Liver (tissue), 9 donors: ENCODE data around the gene PCDH15. TPM values are rescaled to one million over a fixed set of nuclear protein-coding genes. Genes with fewer than 3 reads are reported as not detected.
A peak's percentile ranks its signal among the peaks of the same experiment; 100 is the strongest.

ENCODE experiments used
- DNase-seq: peaks from one replicate; pipeline ENCODE4 v3.0.0-alpha.2; 2017; ENCODE audit warnings: low spot score
- H3K27ac ChIP-seq, 2 donors: one replicate each; pipeline ENCODE4 v1.7.0; 2013; ENCODE audit warnings: inconsistent platforms in 2 of 2, low read length in 2 of 2, control low read depth in 1 of 2, low read depth in 1 of 2, mild to moderate bottlenecking in 1 of 2
- H3K27me3 ChIP-seq, 4 donors: one replicate each; pipeline versions ENCODE4 v1.6.1 to v1.7.0; 2013; ENCODE audit warnings: low read length in 3 of 4, inconsistent platforms in 1 of 4, mild to moderate bottlenecking in 1 of 4, moderate library complexity in 1 of 4; ENCODE audit not compliant: control insufficient read depth in 4 of 4, insufficient read depth in 4 of 4
- H3K36me3 ChIP-seq, 4 donors: one replicate each; pipeline versions ENCODE4 v1.6.1 to v1.7.0; 2013; ENCODE audit warnings: low read length in 3 of 4, mild to moderate bottlenecking in 3 of 4, low read depth in 1 of 4, moderate library complexity in 1 of 4; ENCODE audit not compliant: control insufficient read depth in 4 of 4, insufficient read depth in 3 of 4
- H3K4me1 ChIP-seq, 4 donors: one replicate each; pipeline versions ENCODE4 v1.6.1 to v1.7.0; 2013; ENCODE audit warnings: low read length in 3 of 4, mild to moderate bottlenecking in 3 of 4, moderate library complexity in 1 of 4; ENCODE audit not compliant: control insufficient read depth in 4 of 4, insufficient read depth in 4 of 4
- H3K4me3 ChIP-seq, 3 donors: one replicate each; pipeline versions ENCODE4 v1.6.1 to v1.7.0; 2013; ENCODE audit warnings: low read length in 3 of 3, control low read depth in 1 of 3, low read depth in 1 of 3, mild to moderate bottlenecking in 1 of 3
- H3K9ac ChIP-seq, 2 donors: one replicate each; pipeline ENCODE4 v1.7.0; 2013; ENCODE audit warnings: low read length in 2 of 2, mild to moderate bottlenecking in 2 of 2, moderate library complexity in 2 of 2, control low read depth in 1 of 2, low read depth in 1 of 2
- H3K9me3 ChIP-seq, 4 donors: one replicate each; pipeline versions ENCODE4 v1.6.1 to v1.7.0; 2013; ENCODE audit warnings: low read length in 3 of 4; ENCODE audit not compliant: control insufficient read depth in 4 of 4
- CTCF ChIP-seq: fragments of 150-350 bp; IDR thresholded peaks from 2 replicates; pipeline ENCODE4 v1.5.1; 2017; ENCODE audit warnings: improper control_type of control experiment, low read depth, low read length; ENCODE audit not compliant: missing input control
- EGR1 ChIP-seq, 2 donors: IDR thresholded peaks; 2 replicates each; pipeline ENCODE4 v1.6.1; 2016 to 2018; ENCODE audit warnings: antibody characterized with exemption in 2 of 2, low read depth in 2 of 2
- FOXA2 ChIP-seq: IDR thresholded peaks from 2 replicates; pipeline ENCODE4 v1.6.1; 2016; ENCODE audit warnings: antibody characterized with exemption
- HNF4A ChIP-seq, 2 donors: conservative IDR thresholded peaks; 2 replicates each; pipeline ENCODE4 v1.6.1; 2016; ENCODE audit warnings: antibody characterized with exemption in 2 of 2, mild to moderate bottlenecking in 2 of 2
- HNF4G ChIP-seq: IDR thresholded peaks from 2 replicates; pipeline ENCODE4 v1.6.1; 2016; ENCODE audit warnings: antibody characterized with exemption
- JUND ChIP-seq, 2 donors: IDR thresholded peaks; 2 replicates each; pipeline ENCODE4 v1.6.1; 2016; ENCODE audit warnings: antibody characterized with exemption in 2 of 2
- NR2F2 ChIP-seq: IDR thresholded peaks from 2 replicates; pipeline ENCODE4 v1.6.1; 2016; ENCODE audit warnings: antibody characterized with exemption
- RAD21 ChIP-seq, 2 donors: IDR thresholded peaks; 2 replicates each; pipeline ENCODE4 v1.6.1; 2016; ENCODE audit warnings: antibody characterized with exemption in 2 of 2, mild to moderate bottlenecking in 2 of 2
- REST ChIP-seq: IDR thresholded peaks from 2 replicates; pipeline ENCODE4 v1.6.1; 2016; ENCODE audit warnings: antibody characterized with exemption, mild to moderate bottlenecking
- RXRA ChIP-seq, 2 donors: IDR thresholded peaks; 2 replicates each; pipeline ENCODE4 v1.6.1; 2017 to 2018; ENCODE audit warnings: antibody characterized with exemption in 2 of 2, mild to moderate bottlenecking in 1 of 2
- SP1 ChIP-seq: IDR thresholded peaks from 2 replicates; pipeline ENCODE4 v1.6.1; 2018; ENCODE audit warnings: antibody characterized with exemption, mild to moderate bottlenecking
- ZBTB33 ChIP-seq: IDR thresholded peaks from 2 replicates; pipeline ENCODE4 v1.6.1; 2016; ENCODE audit warnings: antibody characterized with exemption
- WGBS: extraction: QIAGEN DNeasy Blood & Tissue Kit; methylation state at CpG from one replicate; pipeline ENCODE4 v1.1.7; 2013; 5-methylcytosine and 5-hydroxymethylcytosine counted together
- polyA plus RNA-seq, 2 donors: library from polyadenylated mRNA; stranded (reverse) in 1 of 2; unstranded in 1 of 2; fragments of 200-250 nt in 1 of 2; fragments of >200 nt in 1 of 2; fragmentation: Nextera tagmentation in 1 of 2; extraction: Ambion mirVana in 1 of 2; gene quantifications; one replicate each; pipeline versions ENCODE4 v1.2.1 to v1.2.3, GENCODE V29; 2013 to 2015
- total RNA-seq, 2 donors: library from RNA; depleted of rRNA; stranded (reverse); fragments of >200 nt; gene quantifications; one replicate each; pipeline ENCODE4 v1.2.3, GENCODE V29; 2014
- donor health status: healthy.
- donor health status: healthy.
- donor health status: healthy.
- donor health status: healthy.
- donor health status: healthy.

PCDH15 gene
- total and polyA plus RNA-seq, 4 donors = 0.05 TPM; not detected in 3

GRCh38 chr10:53864846-53865245, 936.2 kb downstream of the PCDH15 start:
- no peak overlapping the region for H3K9ac ChIP-seq
- H3K36me3 ChIP-seq = no peaks in the 10 kb centered on the region
- no peak overlapping the region for H3K4me3 ChIP-seq
- no peaks in the 10 kb centered on the region for H3K9me3 ChIP-seq
- TF ChIP-seq JUND (IDR thresholded peaks at IDR 0.05) (no peak), HNF4G (peak; percentile 27), HNF4A (conservative IDR thresholded peaks at IDR 0.05) (peak; percentile 65 to 78), SP1 (peak; percentile 21)
- DNase-seq = no peak
- no peaks in the 10 kb centered on the region for H3K27me3 ChIP-seq
- WGBS = 74% methylated on average over 4 of the region's 4 CpGs
- H3K4me1 ChIP-seq = peaks cover 0 to 3% (median 1%) of the 10 kb centered on the region in 4 donors
- no peak overlapping the region for H3K27ac ChIP-seq

- no peaks in the 10 kb centered on the region for H3K36me3 ChIP-seq
- H3K4me3 ChIP-seq = no peak overlapping the region
- WGBS = 77% methylated on average over 4 of the region's 4 CpGs
- H3K9me3 ChIP-seq = no peaks in the 10 kb centered on the region
- H3K27me3 ChIP-seq = no peaks in the 10 kb centered on the region
- DNase-seq = no peak
- no peak overlapping the region for H3K9ac ChIP-seq
- H3K27ac ChIP-seq = no peak overlapping the region
- TF ChIP-seq FOXA2 (no peak), JUND (IDR thresholded peaks at IDR 0.05) (no peak), RXRA (IDR thresholded peaks at IDR 0.05) (no peak), EGR1 (IDR thresholded peaks at IDR 0.05; ENCODE audit: low read depth in 2 of 2) (no peak), SP1 (no peak), REST (no peak), CTCF (no peak), RAD21 (IDR thresholded peaks at IDR 0.05) (no peak), NR2F2 (no peak), ZBTB33 (no peak)
- H3K4me1 ChIP-seq = no peaks in the 10 kb centered on the region
These were observed 948.4 kb downstream of the PCDH15 start for GRCh38 chr10:53852450-53853175.
